DOHH2 (cell line): ENCODE data around the gene ISM2.

Source experiments
- H3F3A ChIP-seq: fragments of 200-600 bp; sonication (generic), shearing (Covaris generic); 2 replicates; pipeline ENCODE4 v1.6.0; 2016; ENCODE audit warnings: antibody characterized with exemption, mild to moderate bottlenecking; ENCODE audit not compliant: control insufficient read depth, insufficient read depth
- H3K27ac ChIP-seq: fragments of 200-600 bp; sonication (generic); 2 replicates; pipeline ENCODE4 v1.5.1; 2014; ENCODE audit warnings: low read depth, mild to moderate bottlenecking, low read length, moderate library complexity
- H3K27me3 ChIP-seq: fragments of 200-600 bp; sonication (generic); 2 replicates; pipeline ENCODE4 v1.6.1; 2014; ENCODE audit warnings: mild to moderate bottlenecking, low read length, mixed read lengths; ENCODE audit not compliant: control insufficient read depth
- H3K36me3 ChIP-seq: fragments of 200-600 bp; sonication (generic); 2 replicates; pipeline ENCODE4 v1.6.1; 2014; ENCODE audit warnings: mild to moderate bottlenecking, low read length, moderate library complexity, mixed read lengths; ENCODE audit not compliant: control insufficient read depth
- H3K4me1 ChIP-seq: fragments of 200-600 bp; sonication (generic); 2 replicates; pipeline ENCODE4 v1.6.1; 2014; ENCODE audit warnings: mild to moderate bottlenecking, low read length, mixed read lengths; ENCODE audit not compliant: control insufficient read depth
- H3K4me2 ChIP-seq: fragments of 200-600 bp; sonication (generic); 2 replicates; pipeline ENCODE4 v1.6.0; 2014; ENCODE audit warnings: mild to moderate bottlenecking, low read length, moderate library complexity
- H3K4me3 ChIP-seq: fragments of 200-600 bp; sonication (generic); 2 replicates; pipeline ENCODE4 v1.5.1; 2014; ENCODE audit warnings: mild to moderate bottlenecking, low read length, mixed read lengths
- H3K79me2 ChIP-seq: fragments of 200-600 bp; sonication (generic); 2 replicates; pipeline ENCODE4 v1.6.1; 2014; ENCODE audit warnings: mild to moderate bottlenecking, low read length, mixed read lengths; ENCODE audit not compliant: control insufficient read depth
- H3K9me2 ChIP-seq: fragments of 200-600 bp; sonication (generic); replicated peaks from 2 replicates; pipeline ENCODE4 v1.6.1; 2014; ENCODE audit warnings: mild to moderate bottlenecking, low read length, mixed read lengths; ENCODE audit not compliant: control insufficient read depth
- H3K9me3 ChIP-seq: fragments of 200-600 bp; sonication (generic); 2 replicates; pipeline ENCODE4 v1.6.1; 2014; ENCODE audit warnings: antibody characterized with exemption, low read length, mixed read lengths; ENCODE audit not compliant: control insufficient read depth, insufficient read depth
- H4K20me1 ChIP-seq: fragments of 200-600 bp; sonication (generic); 2 replicates; pipeline ENCODE4 v1.6.0; 2014; ENCODE audit warnings: low read depth, mild to moderate bottlenecking, antibody characterized with exemption, low read length, moderate library complexity; ENCODE audit not compliant: control insufficient read depth, insufficient read depth
- CTCF ChIP-seq: fragments of 200-600 bp; sonication (generic); IDR thresholded peaks from one replicate; pipeline ENCODE4 v1.5.1; 2014; ENCODE audit warnings: antibody characterized with exemption, mild to moderate bottlenecking, low read depth, low read length; ENCODE audit not compliant: poor library complexity, severe bottlenecking
- EZH2phosphoT487 ChIP-seq: fragments of 200-600 bp; sonication (generic); IDR thresholded peaks from 2 replicates; pipeline ENCODE4 v1.6.1; 2017; ENCODE audit warnings: borderline replicate concordance, mild to moderate bottlenecking, antibody characterized with exemption, low read length, moderate library complexity, mixed read lengths

The ISM2 gene

DNA sequence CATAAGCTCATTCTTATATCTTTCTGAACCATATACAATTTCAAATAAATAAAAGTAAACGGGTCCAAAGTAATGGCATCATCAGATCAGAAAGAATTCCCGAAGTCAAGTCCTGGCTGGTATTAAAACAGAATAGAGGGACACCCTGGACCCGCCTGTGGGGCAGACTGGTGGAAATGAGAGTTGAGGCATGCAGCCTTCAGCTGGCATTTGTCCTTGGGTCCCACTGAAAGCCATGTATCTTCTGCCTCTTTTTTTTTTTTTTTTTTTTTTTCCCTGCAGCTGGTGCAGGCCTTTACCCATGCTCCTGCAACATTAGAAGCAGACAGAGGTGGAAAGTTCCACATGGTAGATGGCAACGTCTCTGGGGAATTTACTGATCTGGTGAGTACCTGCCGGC lies 30.8 kb downstream of the ISM2 start:
- Histone ChIP-seq H3K79me2 (no peaks in the 10 kb centered on the region; the same call in 1 of the 2 replicates), H3K36me3 (peaks cover 65% of the 10 kb centered on the region)
- no peak for TF ChIP-seq EZH2phosphoT487
- TF ChIP-seq CTCF = no peak

DNA sequence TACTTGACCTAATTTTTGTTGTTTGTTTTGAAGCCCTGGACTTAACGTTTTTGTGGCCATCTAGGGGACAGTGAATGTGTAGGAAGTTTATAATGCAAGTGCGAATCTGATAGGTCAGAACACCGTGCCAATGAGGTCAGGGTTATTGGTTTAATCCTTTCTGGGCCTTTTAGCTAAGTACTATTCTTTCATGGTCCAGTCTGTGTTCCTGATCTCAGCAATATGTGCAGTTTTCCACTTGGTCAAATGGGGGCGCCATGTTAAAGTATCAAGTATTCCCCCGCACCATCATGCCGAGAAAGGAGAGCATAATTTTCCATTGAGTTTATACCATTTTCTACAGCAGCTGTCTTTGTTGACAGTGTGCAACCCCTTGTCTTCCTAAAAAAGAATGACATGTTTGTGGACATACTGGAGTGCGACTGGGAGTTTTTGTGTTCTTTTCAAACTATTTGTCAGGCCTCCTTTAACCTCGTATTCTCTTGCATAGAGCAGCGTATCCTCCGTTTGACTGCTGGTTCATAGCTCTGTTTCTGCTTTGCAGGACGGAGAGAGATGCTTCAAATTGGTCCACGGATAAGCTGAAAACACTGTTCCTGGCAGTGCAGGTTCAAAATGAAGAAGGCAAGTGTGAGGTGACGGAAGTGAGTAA lies 39.4 kb downstream of the ISM2 start:
- H3K9me3 ChIP-seq = no peaks in the 10 kb centered on the region
- peak overlapping the region; percentile 80 for H3K27ac ChIP-seq
- no peaks in the 10 kb centered on the region for H3K9me2 ChIP-seq
- peaks cover 78% of the 10 kb centered on the region for H3K79me2 ChIP-seq
- H3K4me3 ChIP-seq = peak overlapping the region; percentile 99
- H3K27me3 ChIP-seq = no peaks in the 10 kb centered on the region
- H3K4me1 ChIP-seq = peaks cover 24% of the 10 kb centered on the region
- peaks cover 12% of the 10 kb centered on the region; the same call in 1 of the 2 replicates for H4K20me1 ChIP-seq
- H3K4me2 ChIP-seq = peak overlapping the region; percentile 85
- H3K36me3 ChIP-seq = peaks cover 66% of the 10 kb centered on the region
- no peak for TF ChIP-seq EZH2phosphoT487
- peak; percentile 92 for TF ChIP-seq CTCF
- no peaks in the 10 kb centered on the region; the same call in 1 of the 2 replicates for H3F3A ChIP-seq

More for the DNA sequence above, 30.8 kb downstream of the ISM2 start:
- H3K9me3 ChIP-seq = no peaks in the 10 kb centered on the region
- no peak overlapping the region for H3K4me2 ChIP-seq
- H3K4me1 ChIP-seq = no peaks in the 10 kb centered on the region
- no peaks in the 10 kb centered on the region for H4K20me1 ChIP-seq
- H3K27me3 ChIP-seq = no peaks in the 10 kb centered on the region
- peaks cover 33% of the 10 kb centered on the region for H3F3A ChIP-seq
- no peak overlapping the region for H3K27ac ChIP-seq
- H3K9me2 ChIP-seq = no peaks in the 10 kb centered on the region
- H3K4me3 ChIP-seq = no peak overlapping the region

- peak overlapping the region; percentile 80 for H3K27ac ChIP-seq
- H3K4me2 ChIP-seq = peak overlapping the region; percentile 85
- H3K4me1 ChIP-seq = peaks cover 24% of the 10 kb centered on the region
- TF ChIP-seq EZH2phosphoT487 (no peak), CTCF (no peak)
- H3K79me2 ChIP-seq = peaks cover 78% of the 10 kb centered on the region
- peak overlapping the region; percentile 99 for H3K4me3 ChIP-seq
- peaks cover 59% of the 10 kb centered on the region for H3K36me3 ChIP-seq
- H3K9me3 ChIP-seq = no peaks in the 10 kb centered on the region
- no peaks in the 10 kb centered on the region for H3K9me2 ChIP-seq
- no peaks in the 10 kb centered on the region for H3K27me3 ChIP-seq
- H4K20me1 ChIP-seq = peaks cover 12% of the 10 kb centered on the region; the same call in 1 of the 2 replicates
- H3F3A ChIP-seq = no peaks in the 10 kb centered on the region; the same call in 1 of the 2 replicates
These were observed 40.2 kb downstream of the ISM2 start for GRCh38 chr14:77458249-77458950.
